Testis (tissue), 3 donors: ENCODE measurements around the gene ERBB2. TPM values are rescaled to one million over a fixed set of nuclear protein-coding genes. Genes with fewer than 3 reads are reported as not detected.

Experiments
- DNase-seq: peaks from one replicate; pipeline ENCODE4 v3.0.0-alpha.2; 2019
- H3K27ac ChIP-seq, 2 donors: fragments of 200-600 bp; sonication (generic); one replicate each; pipeline ENCODE4 v1.5.1; 2019
- H3K27me3 ChIP-seq: fragments of 200-600 bp; sonication (generic); one replicate; pipeline ENCODE4 v1.5.1; 2019
- H3K36me3 ChIP-seq: fragments of 200-600 bp; sonication (generic); one replicate; pipeline ENCODE4 v1.5.1; 2017; ENCODE audit warnings: low read depth; ENCODE audit errors: missing control alignments
- H3K4me1 ChIP-seq: fragments of 200-600 bp; sonication (generic); one replicate; pipeline ENCODE4 v1.5.1; 2019
- H3K4me3 ChIP-seq, 2 donors: fragments of 200-600 bp; sonication (generic); one replicate each; pipeline ENCODE4 v1.5.1; 2017 to 2019
- H3K9me3 ChIP-seq: fragments of 200-600 bp; sonication (generic); one replicate; pipeline ENCODE4 v1.5.1; 2017
- CTCF ChIP-seq, 3 experiments: fragments of 450-650 bp in 2 of 3; fragments of 200-600 bp in 1 of 3; sonication (generic) in 1 of 3; IDR thresholded peaks; one replicate each; pipeline ENCODE4 v1.5.1; 2016 to 2019; ENCODE audit warnings: antibody characterized with exemption in 3 of 3, mild to moderate bottlenecking in 2 of 3, moderate library complexity in 1 of 3
- POLR2A ChIP-seq: fragments of 450-650 bp; IDR thresholded peaks from one replicate; pipeline ENCODE4 v1.6.1; 2017; ENCODE audit warnings: antibody characterized with exemption, mild to moderate bottlenecking, moderate library complexity
- WGBS, 2 donors: methylation state at CpG; one replicate each; pipeline ENCODE4 v1.1.5; 2018; 5-methylcytosine and 5-hydroxymethylcytosine counted together
- intact Hi-C: fragments of 100-400 bp; cut with DNase I; formaldehyde crosslinking; loops from one replicate; pipeline ENCODE4 v1.15.1; 2023; ENCODE audit warnings: low total_unique reads
- polyA plus RNA-seq: library from polyadenylated mRNA; stranded (reverse); fragments of 350-450 nt; fragmentation: Illumina TruSeq; extraction: RNeasy Lipid Tissue Mini Kit (QIAGEN cat#74804); gene quantifications from one replicate; pipeline ENCODE4 v1.2.3, GENCODE V29; 2014; ENCODE audit warnings: low read depth, low replicate concordance; ENCODE audit not compliant: insufficient read depth
- total RNA-seq, 2 donors: library from RNA; depleted of rRNA; stranded (reverse); fragments of >200 nt; gene quantifications; one replicate each; pipeline ENCODE4 v1.2.3, GENCODE V29; 2016

ERBB2 gene
- total and polyA plus RNA-seq, 3 donors from 2014 or later, result 32.1 to 40.0 (median 32.1) TPM

DNA sequence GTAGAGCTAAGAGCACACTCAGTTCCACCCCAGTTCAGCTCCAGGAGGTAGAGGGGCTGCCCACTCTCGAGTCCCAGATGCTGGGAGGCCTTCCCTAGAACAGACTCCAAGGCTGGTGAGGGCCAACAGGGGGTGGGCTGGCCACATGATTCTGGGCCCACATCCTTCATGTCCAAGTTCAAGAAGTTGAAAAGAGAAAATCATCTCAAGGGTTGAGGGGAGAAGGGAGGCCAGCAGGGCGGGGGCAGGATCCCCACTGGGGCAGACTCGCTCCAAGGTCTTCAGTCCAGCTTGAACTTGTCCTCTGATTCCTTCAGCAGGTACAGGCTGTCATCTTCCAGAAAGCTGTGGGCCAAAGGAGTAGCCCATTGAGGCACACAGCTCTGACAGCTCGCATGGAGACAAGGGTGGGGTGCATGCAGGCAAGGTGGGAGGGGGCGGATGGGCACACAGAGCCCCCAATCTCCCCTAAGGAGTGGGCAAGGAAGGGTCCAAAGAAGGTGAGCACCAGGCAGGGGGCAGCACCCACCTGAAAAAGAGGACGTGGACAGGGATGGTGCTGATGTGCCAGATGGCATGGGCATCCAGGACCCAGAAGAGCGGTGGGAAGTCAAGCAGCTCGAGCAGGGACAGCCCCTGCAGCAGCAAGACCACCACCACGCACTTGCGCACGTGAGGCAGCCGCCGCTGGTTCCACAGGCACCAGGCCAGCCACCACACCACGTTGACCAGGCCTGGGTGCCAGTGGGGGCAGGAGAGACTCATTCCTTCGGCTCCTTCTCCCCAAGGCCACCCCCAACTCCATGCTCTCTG, 27.1 kb upstream of the ERBB2 start:
- Histone ChIP-seq H3K36me3 (no peaks in the 10 kb centered on the region), H3K9me3 (no peaks in the 10 kb centered on the region), H3K27me3 (no peaks in the 10 kb centered on the region), H3K4me3 (no peak overlapping the region), H3K4me1 (peaks cover 4% of the 10 kb centered on the region), H3K27ac (no peak overlapping the region)
- TF ChIP-seq POLR2A (no peak), CTCF (IDR thresholded peaks at IDR 0.05) (no peak)
- DNase-seq, result no peak
- intact Hi-C loops, result no loop called here
- 82 to 90% methylated on average over 11 to 15 of the region's 15 CpGs for WGBS, 2 donors

- Histone ChIP-seq H3K9me3 (no peaks in the 10 kb centered on the region), H3K4me1 (no peaks in the 10 kb centered on the region), H3K27ac (no peak overlapping the region), H3K4me3 (no peak overlapping the region), H3K36me3 (no peaks in the 10 kb centered on the region), H3K27me3 (no peaks in the 10 kb centered on the region)
- no peak for TF ChIP-seq POLR2A
- WGBS, 2 donors, result 77 to 82% methylated on average over 5 to 13 of the region's 13 CpGs
- DNase-seq, result no peak
- intact Hi-C loops, result no loop called here
Measured at GRCh38 chr17:39673335-39674081, 26.4 kb upstream of the ERBB2 start.

DNA sequence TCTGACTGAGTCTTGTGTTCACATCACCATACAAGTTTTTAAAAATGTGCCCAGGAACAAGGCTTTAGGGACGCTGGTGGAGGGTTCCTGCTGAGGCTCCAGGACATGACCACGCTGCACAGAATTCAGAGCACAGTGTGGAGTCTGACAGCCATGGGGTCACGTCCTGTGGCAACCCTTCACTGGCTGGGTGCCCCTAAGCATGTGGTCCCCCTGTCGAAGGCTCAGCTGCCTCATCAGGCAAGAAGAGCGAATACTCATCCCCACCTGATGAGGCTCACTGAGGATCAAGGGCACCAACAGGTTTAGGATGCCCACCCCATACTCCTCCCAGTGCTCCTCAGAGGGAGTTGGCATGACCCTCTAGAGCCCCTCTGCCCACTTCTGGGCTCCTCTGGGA, 25.7 kb upstream of the ERBB2 start:
- WGBS, 2 donors, result 87 to 100% methylated on average over 1 to 5 of the region's 5 CpGs
- H3K27ac ChIP-seq, result no peak overlapping the region
- no peaks in the 10 kb centered on the region for H3K36me3 ChIP-seq
- TF ChIP-seq POLR2A (no peak), CTCF (IDR thresholded peaks at IDR 0.05) (no peak)
- intact Hi-C loops, result no loop called here
- H3K4me3 ChIP-seq, result no peak overlapping the region
- H3K4me1 ChIP-seq, result no peaks in the 10 kb centered on the region
- no peaks in the 10 kb centered on the region for H3K9me3 ChIP-seq
- H3K27me3 ChIP-seq, result no peaks in the 10 kb centered on the region
- DNase-seq, result no peak

DNA sequence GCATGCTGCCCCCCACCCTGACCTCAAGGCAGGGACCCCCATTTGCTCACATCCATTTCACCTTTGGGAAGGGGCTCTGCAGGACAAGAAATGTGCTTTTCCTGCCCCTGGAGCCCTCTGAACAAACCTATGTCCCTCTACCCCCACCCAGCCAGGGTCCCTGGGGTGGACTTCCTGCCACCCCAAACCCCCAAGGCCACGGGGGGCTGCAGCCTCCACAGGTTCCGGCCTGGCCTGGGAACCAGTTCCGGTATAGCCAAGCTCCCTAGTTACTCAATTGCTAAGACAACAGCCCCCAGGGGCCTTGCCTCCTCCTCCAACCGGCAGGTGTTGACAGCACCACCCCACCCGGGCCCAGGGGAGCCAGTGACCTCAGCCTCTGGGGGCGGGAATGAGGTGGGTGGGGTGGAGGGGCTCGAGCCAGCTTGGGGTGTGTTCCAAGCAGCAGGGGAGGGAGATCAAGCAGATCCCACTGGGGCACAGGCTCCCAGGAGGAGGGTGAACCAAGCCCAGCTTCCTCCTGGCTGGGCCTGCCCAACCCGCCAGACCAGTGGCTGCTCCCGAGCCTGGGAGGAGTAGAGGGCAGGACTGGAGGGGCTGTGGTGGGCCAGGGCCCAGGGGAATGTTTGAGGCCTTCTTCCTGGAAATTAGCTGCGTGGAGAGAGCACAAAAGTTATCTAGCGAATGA, 25.0 kb upstream of the ERBB2 start:
- intact Hi-C loops, result no loop called here
- no peaks in the 10 kb centered on the region for H3K27me3 ChIP-seq
- TF ChIP-seq POLR2A, result no peak
- no peak for TF ChIP-seq CTCF (IDR thresholded peaks at IDR 0.05)
- H3K4me1 ChIP-seq, result no peaks in the 10 kb centered on the region
- 65 to 67% methylated on average over 8 to 10 of the region's 11 CpGs for WGBS, 2 donors
- no peak overlapping the region for H3K27ac ChIP-seq
- no peak overlapping the region for H3K4me3 ChIP-seq
- no peaks in the 10 kb centered on the region for H3K36me3 ChIP-seq
- H3K9me3 ChIP-seq, result no peaks in the 10 kb centered on the region
- DNase-seq, result no peak
